ENCODE measurements around the gene UBXN4.

DNA sequence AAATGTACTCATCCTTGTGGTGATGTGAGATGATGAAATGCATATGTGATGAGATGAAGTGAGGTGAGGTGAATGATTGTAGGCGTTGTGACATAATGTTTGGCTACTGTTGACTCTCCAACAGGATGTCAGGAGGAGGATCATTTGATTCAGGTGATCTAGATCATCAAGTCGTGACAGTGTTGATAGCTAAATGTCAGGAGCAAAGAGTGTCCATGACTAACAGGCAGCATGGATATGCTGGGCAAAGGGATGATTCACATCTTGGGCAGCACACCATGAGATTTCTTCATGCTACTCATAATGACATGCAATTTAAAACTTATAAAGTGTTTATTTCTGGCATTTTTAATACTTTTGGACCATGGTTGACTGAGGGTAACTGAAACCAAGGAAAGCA is 40.2 kb upstream of the UBXN4 start:
- TF ChIP-seq POLR2AphosphoS5 (IDR thresholded peaks at IDR 0.05): no peak
- TF ChIP-seq, protein P1, sequence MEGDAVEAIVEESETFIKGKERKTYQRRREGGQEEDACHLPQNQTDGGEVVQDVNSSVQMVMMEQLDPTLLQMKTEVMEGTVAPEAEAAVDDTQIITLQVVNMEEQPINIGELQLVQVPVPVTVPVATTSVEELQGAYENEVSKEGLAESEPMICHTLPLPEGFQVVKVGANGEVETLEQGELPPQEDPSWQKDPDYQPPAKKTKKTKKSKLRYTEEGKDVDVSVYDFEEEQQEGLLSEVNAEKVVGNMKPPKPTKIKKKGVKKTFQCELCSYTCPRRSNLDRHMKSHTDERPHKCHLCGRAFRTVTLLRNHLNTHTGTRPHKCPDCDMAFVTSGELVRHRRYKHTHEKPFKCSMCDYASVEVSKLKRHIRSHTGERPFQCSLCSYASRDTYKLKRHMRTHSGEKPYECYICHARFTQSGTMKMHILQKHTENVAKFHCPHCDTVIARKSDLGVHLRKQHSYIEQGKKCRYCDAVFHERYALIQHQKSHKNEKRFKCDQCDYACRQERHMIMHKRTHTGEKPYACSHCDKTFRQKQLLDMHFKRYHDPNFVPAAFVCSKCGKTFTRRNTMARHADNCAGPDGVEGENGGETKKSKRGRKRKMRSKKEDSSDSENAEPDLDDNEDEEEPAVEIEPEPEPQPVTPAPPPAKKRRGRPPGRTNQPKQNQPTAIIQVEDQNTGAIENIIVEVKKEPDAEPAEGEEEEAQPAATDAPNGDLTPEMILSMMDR (IDR thresholded peaks at IDR 0.05): no peak
